AG09319 (cell line): ENCODE results near the gene EID2B.

Experiments used
- DNase-seq: peaks from one replicate; pipeline ENCODE4 v3.0.0-alpha.2; 2010; ENCODE audit warnings: low read depth; ENCODE audit errors: extremely low read depth
- CTCF ChIP-seq: IDR thresholded peaks from 2 replicates; pipeline ENCODE4 v1.5.1; 2011; ENCODE audit warnings: low read depth, mild to moderate bottlenecking, inconsistent platforms, low read length, moderate library complexity

The EID2B gene

GRCh38 chr19:39533003-39533512 lies 406 bp upstream of the EID2B start:
- TF ChIP-seq CTCF: no peak
- DNase-seq: no peak

DNA sequence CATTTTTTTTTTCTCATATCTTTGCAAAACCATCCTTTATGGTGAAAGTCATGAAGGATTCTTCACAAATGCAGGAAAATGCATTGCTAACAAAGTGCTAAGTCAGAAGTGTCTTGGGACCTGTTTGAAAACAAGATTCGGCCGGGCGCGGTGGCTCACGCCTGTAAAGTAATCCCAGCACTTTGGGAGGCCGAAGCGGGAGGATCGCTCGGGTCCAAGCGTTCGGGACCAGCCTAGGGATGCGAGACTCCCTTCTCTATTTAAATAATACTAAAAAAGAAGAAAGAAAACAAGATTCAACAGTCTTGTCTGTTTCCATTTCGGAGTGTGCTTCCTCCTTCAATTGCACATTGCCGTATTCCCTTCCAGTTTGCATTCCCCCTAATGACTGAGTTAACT lies 819 bp downstream of the EID2B start:
- no peak for TF ChIP-seq CTCF
- DNase-seq: no peak

- no peak for DNase-seq
- no peak for TF ChIP-seq CTCF
These were observed 7.4 kb downstream of the EID2B start for GRCh38 chr19:39525205-39525604.

GRCh38 chr19:39524495-39524894 lies 8.2 kb downstream of the EID2B start:
- DNase-seq: no peak
- no peak for TF ChIP-seq CTCF

- no peak for TF ChIP-seq CTCF
- no peak for DNase-seq
These were observed 11.8 kb downstream of the EID2B start for GRCh38 chr19:39520541-39521484.

GRCh38 chr19:39518975-39519374 lies 13.7 kb downstream of the EID2B start:
- no peak for TF ChIP-seq CTCF
- DNase-seq: no peak

DNA sequence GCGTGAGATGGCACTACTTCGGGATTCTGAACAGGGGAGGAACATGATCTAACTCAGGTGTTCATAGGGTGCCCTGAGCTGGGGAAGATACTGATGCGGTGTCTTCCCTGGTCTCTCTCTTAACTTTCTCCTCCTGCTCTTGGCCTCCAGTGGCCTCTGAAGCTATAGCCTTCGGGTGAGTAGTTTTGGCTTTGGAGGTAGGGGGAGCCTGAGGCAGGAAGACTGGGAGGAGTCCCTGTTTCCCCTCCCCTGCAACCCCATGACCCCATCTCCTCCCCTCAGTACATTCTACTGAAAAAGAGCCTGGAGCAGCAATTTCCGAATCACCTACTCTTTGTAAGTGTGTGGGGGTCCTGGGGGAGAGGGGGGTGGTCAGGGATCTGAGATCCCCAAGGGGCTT lies 14.2 kb downstream of the EID2B start:
- no peak for TF ChIP-seq CTCF
- DNase-seq: no peak
